Smooth muscle cell of the umbilical artery (primary cell): ENCODE measurements around the gene FERMT2. TPM values are rescaled to one million over a fixed set of nuclear protein-coding genes. Genes with fewer than 3 reads are reported as not detected.

Source experiments
- total RNA-seq: library from RNA; depleted of rRNA; stranded (reverse); fragments of >200 nt; gene quantifications from 2 replicates; pipeline ENCODE4 v1.2.3, GENCODE V29; 2014

The FERMT2 gene, protein sequence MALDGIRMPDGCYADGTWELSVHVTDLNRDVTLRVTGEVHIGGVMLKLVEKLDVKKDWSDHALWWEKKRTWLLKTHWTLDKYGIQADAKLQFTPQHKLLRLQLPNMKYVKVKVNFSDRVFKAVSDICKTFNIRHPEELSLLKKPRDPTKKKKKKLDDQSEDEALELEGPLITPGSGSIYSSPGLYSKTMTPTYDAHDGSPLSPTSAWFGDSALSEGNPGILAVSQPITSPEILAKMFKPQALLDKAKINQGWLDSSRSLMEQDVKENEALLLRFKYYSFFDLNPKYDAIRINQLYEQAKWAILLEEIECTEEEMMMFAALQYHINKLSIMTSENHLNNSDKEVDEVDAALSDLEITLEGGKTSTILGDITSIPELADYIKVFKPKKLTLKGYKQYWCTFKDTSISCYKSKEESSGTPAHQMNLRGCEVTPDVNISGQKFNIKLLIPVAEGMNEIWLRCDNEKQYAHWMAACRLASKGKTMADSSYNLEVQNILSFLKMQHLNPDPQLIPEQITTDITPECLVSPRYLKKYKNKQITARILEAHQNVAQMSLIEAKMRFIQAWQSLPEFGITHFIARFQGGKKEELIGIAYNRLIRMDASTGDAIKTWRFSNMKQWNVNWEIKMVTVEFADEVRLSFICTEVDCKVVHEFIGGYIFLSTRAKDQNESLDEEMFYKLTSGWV
- 143 and 184 TPM in 2 replicates for total RNA-seq

DNA sequence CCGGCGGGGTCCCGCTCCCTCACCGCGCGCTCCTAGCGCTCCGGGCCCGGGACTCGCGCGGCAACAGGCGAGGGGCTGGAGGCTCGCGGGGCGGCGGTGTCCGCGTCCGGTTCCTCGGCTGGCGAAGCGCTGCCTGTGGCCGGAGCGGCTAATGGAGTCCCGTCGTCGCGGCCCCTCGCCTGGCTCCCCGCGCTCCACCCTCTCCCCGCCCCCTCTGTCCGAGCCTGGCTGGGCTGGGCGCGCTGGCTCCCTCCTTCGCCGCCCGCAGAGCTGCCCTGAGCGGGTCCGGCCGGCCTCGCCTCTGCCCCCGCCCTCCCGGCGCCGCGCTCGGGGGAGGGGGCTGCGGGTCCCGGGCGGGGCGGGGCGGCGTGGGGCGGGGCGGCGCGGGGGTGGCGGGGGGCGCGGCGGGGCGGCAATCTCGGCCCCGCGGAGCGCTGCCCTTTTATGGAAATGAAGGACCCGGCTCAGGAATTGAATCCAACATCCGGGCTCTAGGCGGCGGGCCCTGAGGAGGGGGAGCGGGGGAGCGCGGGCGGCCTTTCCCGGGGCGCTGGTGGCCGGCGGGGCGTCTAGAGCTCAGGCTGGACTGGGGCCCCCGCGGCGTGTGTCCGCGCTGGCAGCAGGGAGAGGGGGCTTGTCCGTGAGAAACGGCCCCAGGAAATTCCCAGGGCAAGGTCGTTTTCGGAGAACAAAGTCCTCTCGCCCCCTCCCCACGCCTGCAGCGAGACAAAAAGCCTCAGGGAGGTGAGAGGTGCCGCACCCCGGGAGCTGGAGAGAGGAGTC, at the start of gene FERMT2:
TSS of gene FERMT2 (minus strand) at position 153 of the 783 bp plus-strand sequence. CDS start 482 bp downstream, outside the sequence.

Other genes with a start within 250 kb of the FERMT2 start
- 113 and 159 TPM in 2 replicates for gene PSMC6, start 243.8 kb downstream of the FERMT2 start, total RNA-seq
- gene STYX, start 220.9 kb downstream of the FERMT2 start, total RNA-seq = 18.4 and 24.8 TPM in 2 replicates
- 21.4 and 45.8 TPM in 2 replicates for gene GNPNAT1, start 159.4 kb downstream of the FERMT2 start, total RNA-seq
- gene DDHD1, start 202.3 kb upstream of the FERMT2 start, total RNA-seq = 17.8 and 19.1 TPM in 2 replicates